ENCODE results near the gene GHITM. TPM values are rescaled to one million over a fixed set of nuclear protein-coding genes. Genes with fewer than 3 reads are reported as not detected.
A peak's percentile ranks its signal among the peaks of the same experiment; 100 is the strongest.
"Not testable (repeated sequence)": the region's sequence is repeated elsewhere in the genome, so short reads cannot be mapped to it uniquely, and the experiment has no call there.

The GHITM gene, protein sequence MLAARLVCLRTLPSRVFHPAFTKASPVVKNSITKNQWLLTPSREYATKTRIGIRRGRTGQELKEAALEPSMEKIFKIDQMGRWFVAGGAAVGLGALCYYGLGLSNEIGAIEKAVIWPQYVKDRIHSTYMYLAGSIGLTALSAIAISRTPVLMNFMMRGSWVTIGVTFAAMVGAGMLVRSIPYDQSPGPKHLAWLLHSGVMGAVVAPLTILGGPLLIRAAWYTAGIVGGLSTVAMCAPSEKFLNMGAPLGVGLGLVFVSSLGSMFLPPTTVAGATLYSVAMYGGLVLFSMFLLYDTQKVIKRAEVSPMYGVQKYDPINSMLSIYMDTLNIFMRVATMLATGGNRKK
- 100 to 1,000 TPM; 120 to 124 TPM for total RNA-seq

DNA sequence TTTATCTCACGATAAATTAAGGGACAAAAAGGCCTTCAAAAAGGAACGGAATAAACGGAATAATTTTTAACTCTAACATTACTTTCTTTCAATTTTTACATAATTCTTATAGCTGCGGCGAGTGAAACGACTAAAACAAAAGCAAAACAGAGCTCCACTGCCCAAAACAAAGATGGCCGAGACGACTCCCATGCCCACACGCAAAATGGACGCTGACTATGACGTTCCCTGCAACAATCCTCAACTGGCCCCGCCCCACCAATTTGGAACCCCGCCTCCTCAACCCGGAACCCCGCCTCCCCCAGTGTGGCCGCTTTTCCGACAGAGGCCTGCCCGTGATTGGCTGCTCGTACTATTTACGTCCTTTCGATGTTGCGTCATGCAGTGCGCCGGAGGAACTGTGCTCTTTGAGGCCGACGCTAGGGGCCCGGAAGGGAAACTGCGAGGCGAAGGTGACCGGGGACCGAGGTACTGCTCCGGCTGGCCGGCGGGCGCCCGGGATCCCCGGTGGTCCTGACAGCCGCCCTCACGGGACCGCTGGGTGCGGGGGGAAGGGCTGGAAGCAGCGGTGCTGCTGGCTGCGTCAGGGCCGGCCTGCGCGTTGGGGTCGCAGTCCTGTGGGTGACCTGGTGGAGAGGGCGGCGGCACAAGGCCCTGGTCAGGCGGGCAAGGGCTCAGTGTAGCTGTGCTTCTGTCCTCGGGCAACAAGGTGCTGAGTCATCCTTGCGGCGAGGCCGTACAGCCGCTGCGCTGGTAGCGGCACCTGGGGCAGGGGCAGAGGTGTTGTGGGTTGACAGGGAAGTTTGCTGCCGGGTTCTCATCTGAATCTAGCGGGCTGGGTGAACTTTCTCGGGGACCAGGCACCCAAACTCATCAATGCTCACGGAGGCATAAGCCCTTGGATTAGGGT is at the start of gene GHITM:
Gene GHITM, plus strand, starts transcription at position 384 of the 910 bp plus-strand sequence. CDS start 1,992 bp downstream, outside the sequence.
- no peaks in the 10 kb centered on the region for H3K9me3 Mint-ChIP-seq

GRCh38 chr10:84095811-84096497 is 43.4 kb upstream of the GHITM start:
- CTCF ChIA-PET: interaction anchor here (1.4 kb wide), 1 partner anchor 225 kb away, joined by 3 read pairs; no protein-coding TSS in a partner anchor
- Mint-ChIP-seq H3K27ac (no peak overlapping the region), H3K4me1 (no peaks in the 10 kb centered on the region), H3K27me3 (peaks cover 6% of the 10 kb centered on the region), H3K36me3 (ENCODE audit: low read depth) (no peaks in the 10 kb centered on the region), H3K4me3 (no peak overlapping the region), H3K9me3 (no peaks in the 10 kb centered on the region)
- POLR2A ChIA-PET: no interaction called here
- DNase-seq: no peak

More for the DNA sequence above, at the start of gene GHITM:
- CTCF ChIA-PET: interaction anchor here (1.5 to 4.4 kb wide), 4 partner anchors 9 to 401 kb away, joined by 3 to 48 read pairs (median 6); no protein-coding TSS in a partner anchor
- H3K27ac Mint-ChIP-seq: peak within 1 kb of the TSS; percentile 94
- H3K36me3 Mint-ChIP-seq (ENCODE audit: low read depth): peaks cover 14% of the 10 kb centered on the region
- H3K4me1 Mint-ChIP-seq: peaks cover 27% of the 10 kb centered on the region
- POLR2A ChIA-PET: interaction anchor here (0.8 to 2.9 kb wide), 10 partner anchors 9 to 254 kb away, joined by 3 to 22 read pairs (median 4); partner anchors contain the start of gene CCSER2
- peak; percentile 100 for DNase-seq
- H3K27me3 Mint-ChIP-seq: no peaks in the 10 kb centered on the region
- peak within 1 kb of the TSS; percentile 85 for H3K4me3 Mint-ChIP-seq

- no peak overlapping the region for H3K27ac Mint-ChIP-seq
- H3K4me3 Mint-ChIP-seq: no peak overlapping the region
- DNase-seq: no peak
- ChIA-PET CTCF (interaction anchor here (0.7 to 1.5 kb wide), 4 partner anchors 9 to 1852 kb away, joined by 3 to 4 read pairs (median 3); no protein-coding TSS in a partner anchor), POLR2A (no interaction called here)
- no peaks in the 10 kb centered on the region for H3K9me3 Mint-ChIP-seq
- H3K27me3 Mint-ChIP-seq: peaks cover 5% of the 10 kb centered on the region
- no peaks in the 10 kb centered on the region for H3K36me3 Mint-ChIP-seq (ENCODE audit: low read depth)
- H3K4me1 Mint-ChIP-seq: no peaks in the 10 kb centered on the region
Observed at GRCh38 chr10:84097787-84098353, 41.4 kb upstream of the GHITM start.

- peaks cover 5% of the 10 kb centered on the region for H3K27me3 Mint-ChIP-seq
- no peaks in the 10 kb centered on the region for H3K9me3 Mint-ChIP-seq
- no peaks in the 10 kb centered on the region for H3K4me1 Mint-ChIP-seq
- POLR2A ChIA-PET: no interaction called here
- DNase-seq: no peak
- CTCF ChIA-PET: interaction anchor here (1.5 kb wide), 1 partner anchor 8 kb away, joined by 4 read pairs; no protein-coding TSS in a partner anchor
- no peaks in the 10 kb centered on the region for H3K36me3 Mint-ChIP-seq (ENCODE audit: low read depth)
- H3K4me3 Mint-ChIP-seq: no peak overlapping the region
- no peak overlapping the region for H3K27ac Mint-ChIP-seq
Observed at GRCh38 chr10:84098667-84099066, 40.6 kb upstream of the GHITM start.

DNA sequence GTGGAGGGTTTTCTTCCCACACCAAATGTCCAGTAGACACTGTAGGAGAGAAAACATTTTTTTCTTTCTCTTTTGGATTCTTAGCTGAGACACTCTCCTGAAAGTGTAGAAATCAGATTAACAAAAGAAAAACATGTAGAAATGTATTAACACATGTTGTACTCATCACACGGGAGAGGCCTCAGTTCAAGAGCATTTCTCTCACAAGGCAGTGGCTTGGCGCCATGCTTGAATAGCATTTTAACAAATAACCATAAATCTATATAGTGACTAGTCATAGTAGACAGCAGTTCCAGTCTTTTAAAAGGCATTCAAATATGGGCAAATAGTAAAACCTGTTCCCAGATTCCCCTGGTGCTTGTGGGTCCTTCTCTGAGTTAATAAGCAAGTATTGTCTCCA is 38.3 kb upstream of the GHITM start:
- DNase-seq: no peak
- Mint-ChIP-seq H3K36me3 (ENCODE audit: low read depth) (no peaks in the 10 kb centered on the region), H3K4me1 (no peaks in the 10 kb centered on the region), H3K27me3 (peaks cover 5% of the 10 kb centered on the region), H3K4me3 (no peak overlapping the region), H3K27ac (no peak overlapping the region), H3K9me3 (no peaks in the 10 kb centered on the region)
- CTCF ChIA-PET: no interaction called here
- POLR2A ChIA-PET: no interaction called here

DNA sequence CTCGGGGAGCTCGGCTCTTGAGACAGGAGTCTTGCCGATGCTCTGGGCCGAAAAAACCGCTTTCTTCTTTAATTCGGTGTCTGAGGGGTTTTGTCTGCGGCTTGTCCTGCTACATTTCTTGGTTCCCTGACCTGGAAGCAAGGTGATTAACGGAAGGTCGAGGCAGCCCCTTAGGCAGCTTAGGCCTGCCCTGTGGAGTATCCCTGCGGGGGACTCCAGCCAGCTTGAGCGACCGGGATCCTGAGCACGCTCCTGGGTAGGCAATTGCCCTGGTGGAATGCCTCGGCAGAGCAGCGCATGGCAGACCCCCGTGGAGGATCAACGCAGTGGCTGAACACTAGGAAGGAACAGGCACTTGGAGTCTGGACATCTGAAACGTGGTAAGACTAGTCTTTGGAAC is 30.5 kb upstream of the GHITM start:
- no peak overlapping the region for H3K27ac Mint-ChIP-seq

DNA sequence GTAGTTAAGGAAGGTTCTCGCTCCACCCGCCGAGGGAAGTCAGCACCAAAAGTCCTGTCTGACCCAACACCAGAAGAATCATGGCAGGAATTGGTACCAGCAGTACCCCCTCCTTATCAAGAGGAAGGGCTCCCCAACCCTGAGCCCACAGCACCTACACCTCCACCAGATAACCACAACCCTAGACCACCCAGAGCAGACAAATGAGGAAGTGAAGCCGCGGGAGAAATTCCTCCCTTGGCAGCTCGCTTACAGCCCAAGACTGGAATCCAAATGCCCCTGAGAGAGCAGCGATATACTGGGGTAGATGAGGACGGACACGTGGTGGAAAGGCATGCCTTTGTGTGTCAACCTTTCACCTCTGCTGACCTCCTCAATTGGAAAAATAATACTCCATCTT is 29.5 kb upstream of the GHITM start:
- CTCF ChIA-PET; H3K4me3 Mint-ChIP-seq; H3K9me3 Mint-ChIP-seq; POLR2A ChIA-PET; H3K27ac Mint-ChIP-seq; H3K27me3 Mint-ChIP-seq; H3K4me1 Mint-ChIP-seq; DNase-seq; H3K36me3 Mint-ChIP-seq (ENCODE audit: low read depth): not testable (repeated sequence)

More for the DNA sequence above, 30.5 kb upstream of the GHITM start:
- H3K27me3 Mint-ChIP-seq: peaks cover 5% of the 10 kb centered on the region
- H3K9me3 Mint-ChIP-seq: no peaks in the 10 kb centered on the region
- no peak overlapping the region for H3K4me3 Mint-ChIP-seq
- no peak for DNase-seq
- CTCF ChIA-PET: no interaction called here
- no peaks in the 10 kb centered on the region for H3K36me3 Mint-ChIP-seq (ENCODE audit: low read depth)
- no peaks in the 10 kb centered on the region for H3K4me1 Mint-ChIP-seq
- POLR2A ChIA-PET: no interaction called here

DNA sequence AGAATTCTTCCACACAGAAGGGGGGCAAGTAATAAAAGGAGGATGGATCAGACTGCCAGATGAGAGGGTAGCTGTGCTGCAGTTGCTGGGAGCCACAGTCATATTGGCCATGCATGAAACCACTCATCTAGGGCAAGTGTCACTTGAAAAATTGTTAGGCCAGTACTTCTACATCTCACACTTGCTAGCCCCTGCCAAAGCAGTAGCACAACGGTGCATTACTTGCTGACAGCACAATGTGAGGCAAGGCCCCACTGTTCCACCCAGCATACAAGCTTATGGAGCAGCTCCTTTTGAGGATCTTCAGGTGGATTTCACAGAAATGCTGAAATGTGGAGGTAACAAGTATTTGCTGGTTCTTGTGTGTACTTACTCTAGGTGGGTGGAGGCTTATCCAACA is 25.8 kb upstream of the GHITM start:
- H3K36me3 Mint-ChIP-seq (ENCODE audit: low read depth); POLR2A ChIA-PET; H3K27ac Mint-ChIP-seq; DNase-seq; H3K9me3 Mint-ChIP-seq; H3K27me3 Mint-ChIP-seq; H3K4me3 Mint-ChIP-seq; H3K4me1 Mint-ChIP-seq; CTCF ChIA-PET: not testable (repeated sequence)

DNA sequence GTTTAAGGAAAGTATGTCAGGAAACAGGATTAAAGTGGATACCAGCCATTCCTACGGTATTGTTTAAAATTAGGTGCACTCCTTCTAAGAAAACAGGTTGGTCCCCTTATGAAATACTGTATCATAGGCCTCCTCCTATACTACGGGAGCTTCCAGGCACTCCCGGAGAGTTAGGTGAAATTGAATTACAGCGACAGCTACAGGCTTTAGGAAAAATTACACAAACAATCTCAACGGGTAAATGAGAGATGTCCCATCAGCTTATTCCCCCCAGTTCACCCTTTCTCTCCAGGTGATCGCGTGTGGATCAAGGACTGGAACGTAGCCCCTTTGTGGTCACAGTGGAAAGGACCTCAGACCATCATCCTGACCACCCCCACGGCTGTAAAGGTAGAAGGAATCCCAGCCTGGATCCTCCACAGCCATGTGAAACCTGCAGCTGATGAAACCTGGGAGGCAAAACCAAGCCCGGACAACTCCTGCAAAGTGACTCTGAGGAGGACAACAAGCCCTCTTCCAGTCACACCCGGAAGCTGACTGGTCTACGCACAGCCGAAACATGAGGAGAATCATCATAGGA is 25.1 kb upstream of the GHITM start:
- Mint-ChIP-seq H3K4me3 (no peak overlapping the region), H3K27ac (no peak overlapping the region), H3K4me1 (no peaks in the 10 kb centered on the region), H3K36me3 (ENCODE audit: low read depth) (no peaks in the 10 kb centered on the region), H3K9me3 (no peaks in the 10 kb centered on the region), H3K27me3 (peaks cover 7% of the 10 kb centered on the region)
- POLR2A ChIA-PET: no interaction called here
- CTCF ChIA-PET: no interaction called here
- no peak for DNase-seq

GRCh38 chr10:84117204-84117603 is 22.1 kb upstream of the GHITM start:
- CTCF ChIA-PET; POLR2A ChIA-PET; H3K36me3 Mint-ChIP-seq (ENCODE audit: low read depth); H3K4me1 Mint-ChIP-seq; H3K9me3 Mint-ChIP-seq; H3K27ac Mint-ChIP-seq; DNase-seq; H3K4me3 Mint-ChIP-seq; H3K27me3 Mint-ChIP-seq: not testable (repeated sequence)

DNA sequence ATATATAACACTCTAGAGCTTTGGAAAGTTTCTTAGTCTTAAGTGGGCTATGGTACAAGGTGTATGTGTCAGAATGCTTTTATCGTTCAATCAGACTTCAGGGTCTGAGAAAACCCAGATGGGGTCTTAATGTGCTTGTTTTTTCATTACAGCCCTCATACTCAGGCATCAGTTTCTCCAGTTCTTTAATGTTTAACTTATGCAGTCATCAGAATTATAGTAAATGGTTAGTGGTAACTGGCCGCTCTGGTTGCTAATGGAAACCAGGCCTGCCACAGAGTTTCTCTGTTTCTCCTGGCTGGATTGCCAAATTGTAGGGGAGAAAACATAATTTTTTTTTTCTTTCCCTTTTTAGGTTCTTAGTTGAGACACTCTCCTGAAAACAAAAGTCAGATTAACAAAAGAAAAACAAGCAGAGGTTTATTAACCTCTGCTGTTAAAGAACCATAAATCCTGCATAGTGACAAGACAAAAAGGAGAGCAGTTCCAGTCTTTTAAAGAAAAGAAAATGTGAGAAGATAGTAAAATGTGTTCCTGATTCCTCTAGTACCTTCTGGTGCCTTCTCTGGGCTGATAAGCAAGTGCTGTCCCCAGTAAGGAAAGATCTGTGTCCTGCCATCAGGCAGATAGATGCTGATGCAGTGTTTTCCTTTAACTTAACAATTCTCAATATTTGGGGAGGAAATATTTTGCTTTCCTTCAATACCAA is 21.5 kb upstream of the GHITM start:
- Mint-ChIP-seq H3K9me3 (no peaks in the 10 kb centered on the region), H3K4me1 (no peaks in the 10 kb centered on the region), H3K36me3 (ENCODE audit: low read depth) (no peaks in the 10 kb centered on the region), H3K27ac (no peak overlapping the region), H3K27me3 (peaks cover 10% of the 10 kb centered on the region), H3K4me3 (no peak overlapping the region)
- DNase-seq: no peak
- POLR2A ChIA-PET: no interaction called here
- CTCF ChIA-PET: no interaction called here

- H3K9me3 Mint-ChIP-seq: no peaks in the 10 kb centered on the region
- CTCF ChIA-PET: no interaction called here
- no peaks in the 10 kb centered on the region for H3K4me1 Mint-ChIP-seq
- DNase-seq: no peak
- H3K27me3 Mint-ChIP-seq: peaks cover 10% of the 10 kb centered on the region
- H3K27ac Mint-ChIP-seq: no peak overlapping the region
- H3K36me3 Mint-ChIP-seq (ENCODE audit: low read depth): no peaks in the 10 kb centered on the region
- H3K4me3 Mint-ChIP-seq: no peak overlapping the region
- POLR2A ChIA-PET: no interaction called here
Observed at GRCh38 chr10:84118395-84119006, 20.8 kb upstream of the GHITM start.
